IMR-90 (cell line): Measurements from ENCODE around the gene GLMN. TPM values are rescaled to one million over a fixed set of nuclear protein-coding genes. Genes with fewer than 3 reads are reported as not detected.

Experiments
- ATAC-seq: fragments of 200-7000 bp; cut with Tn5 transposase; 2 replicates; pipeline ENCODE4 v1.9.1; 2020; ENCODE audit warnings: low read depth, mild to moderate bottlenecking, moderate library complexity
- BruUV-seq: library from RNA; stranded (reverse); fragments of 400-500 nt; replicated peaks from 2 replicates; lab custom pipeline; 2021; lab: Mats Ljungman, UMichigan
- CTCF ChIA-PET: fragments of 300-600 bp; formaldehyde crosslinking; extraction: SDS; loops from one replicate; lab custom pipeline; 2021; ENCODE audit warnings: antibody characterized with exemption; lab: Yijun Ruan, JAX
- POLR2A ChIA-PET: fragments of 300-600 bp; sonication (Branson Sonifier 250); formaldehyde crosslinking; loops from one replicate; lab custom pipeline; 2022; ENCODE audit warnings: antibody characterized with exemption; ENCODE audit not compliant: unreplicated experiment; lab: Charles Lee
- DNase-seq: peaks from one replicate; pipeline ENCODE4 v3.0.0; 2013
- H2AFZ ChIP-seq: replicated peaks from 2 replicates; pipeline ENCODE3; 2013; ENCODE audit warnings: low read length, mild to moderate bottlenecking; ENCODE audit not compliant: poor library complexity
- H2AK5ac ChIP-seq: 2 replicates; pipeline ENCODE4 v1.6.1; 2013; ENCODE audit warnings: low read depth, low read length, inconsistent platforms
- H2AK9ac ChIP-seq: replicated peaks from 2 replicates; pipeline ENCODE3; 2013; ENCODE audit warnings: mild to moderate bottlenecking, low read depth, low read length, moderate library complexity; ENCODE audit not compliant: poor library complexity
- H2BK120ac ChIP-seq: 2 replicates; pipeline ENCODE4 v1.6.1; 2013; ENCODE audit warnings: low read depth, low read length, inconsistent platforms
- H2BK15ac ChIP-seq: 3 replicates; pipeline ENCODE4 v1.6.1; 2013; ENCODE audit warnings: low read depth, low read length, inconsistent platforms
- H2BK20ac ChIP-seq: 2 replicates; pipeline ENCODE4 v1.6.1; 2013; ENCODE audit warnings: low read depth, mild to moderate bottlenecking, inconsistent platforms, low read length, moderate library complexity
- H2BK5ac ChIP-seq: 2 replicates; pipeline ENCODE4 v1.6.1; 2013; ENCODE audit warnings: mild to moderate bottlenecking, low read depth, low read length, inconsistent platforms; ENCODE audit not compliant: poor library complexity, severe bottlenecking
- H3K14ac ChIP-seq: replicated peaks from 2 replicates; pipeline ENCODE4 v1.6.1; 2013; ENCODE audit warnings: low read depth, low read length, inconsistent platforms
- H3K18ac ChIP-seq: 2 replicates; pipeline ENCODE4 v1.6.1; 2013; ENCODE audit warnings: low read depth, low read length, control low read depth
- H3K23ac ChIP-seq: 2 replicates; pipeline ENCODE4 v1.6.1; 2013; ENCODE audit warnings: low read depth, low read length, inconsistent platforms
- H3K27ac ChIP-seq: 2 replicates; pipeline ENCODE4 v1.5.1; 2013; ENCODE audit warnings: mild to moderate bottlenecking, control low read depth, low read length; ENCODE audit not compliant: insufficient read depth
- H3K27me3 ChIP-seq: 2 replicates; pipeline ENCODE4 v1.6.1; 2013; ENCODE audit warnings: low read length; ENCODE audit not compliant: control insufficient read depth, insufficient read depth
- H3K36me3 ChIP-seq: 2 replicates; pipeline ENCODE4 v1.6.1; 2013; ENCODE audit warnings: low read length, mixed read lengths; ENCODE audit not compliant: control insufficient read depth, insufficient read depth
- H3K4ac ChIP-seq: 2 replicates; pipeline ENCODE4 v1.6.1; 2013; ENCODE audit warnings: low read depth, low read length, inconsistent platforms
- H3K4me1 ChIP-seq: 2 replicates; pipeline ENCODE4 v1.6.1; 2013; ENCODE audit warnings: low read length, mixed read lengths; ENCODE audit not compliant: control insufficient read depth, insufficient read depth
- H3K4me2 ChIP-seq: 2 replicates; pipeline ENCODE4 v1.6.1; 2013; ENCODE audit warnings: low read depth, mild to moderate bottlenecking, control low read depth, low read length, moderate library complexity
- H3K4me3 ChIP-seq: 2 replicates; pipeline ENCODE4 v1.5.1; 2013; ENCODE audit warnings: low read depth, mild to moderate bottlenecking, control low read depth, low read length, moderate library complexity; ENCODE audit not compliant: insufficient read depth
- H3K56ac ChIP-seq: 2 replicates; pipeline ENCODE4 v1.6.1; 2013; ENCODE audit warnings: low read length, inconsistent platforms; ENCODE audit not compliant: insufficient read depth; ENCODE audit errors: extremely low read depth
- H3K79me1 ChIP-seq, 2 experiments: 2 replicates each; pipeline ENCODE4 v1.6.1; 2013; ENCODE audit warnings: low read length in 2 of 2, inconsistent platforms in 1 of 2, low read depth in 1 of 2
- H3K9ac ChIP-seq: 2 replicates; pipeline ENCODE4 v1.6.1; 2013; ENCODE audit warnings: low read depth, low read length, control low read depth
- H3K9me1 ChIP-seq: 2 replicates; pipeline ENCODE4 v1.6.1; 2013; ENCODE audit warnings: low read length, inconsistent platforms; ENCODE audit not compliant: insufficient read depth
- H3K9me3 ChIP-seq: 2 replicates; pipeline ENCODE4 v1.6.1; 2013; ENCODE audit warnings: low read length; ENCODE audit not compliant: control insufficient read depth, insufficient read depth
- H4K20me1 ChIP-seq: 2 replicates; pipeline ENCODE4 v1.6.1; 2013; ENCODE audit warnings: low read length, inconsistent platforms; ENCODE audit not compliant: insufficient read depth
- H4K5ac ChIP-seq: 2 replicates; pipeline ENCODE4 v1.6.1; 2013; ENCODE audit warnings: mild to moderate bottlenecking, low read depth, low read length, control low read depth
- H4K8ac ChIP-seq, 2 experiments: 2 replicates each; pipeline ENCODE4 v1.6.1; 2013; ENCODE audit warnings: low read depth in 2 of 2, low read length in 2 of 2, control low read depth in 1 of 2, inconsistent platforms in 1 of 2
- H4K91ac ChIP-seq: 2 replicates; pipeline ENCODE4 v1.6.1; 2013; ENCODE audit warnings: low read depth, low read length, inconsistent platforms; ENCODE audit not compliant: insufficient read depth
- NFE2L2 ChIP-seq: fragments of 150-350 bp; IDR thresholded peaks from 2 replicates; pipeline ENCODE4 v1.6.1; 2016; ENCODE audit warnings: low read depth, mild to moderate bottlenecking, low read length
- WGBS, 2 experiments: methylation state at CpG; one replicate each; pipeline versions ENCODE4 v1.1.5 to v1.1.7; 2013; ENCODE audit warnings: missing lambda C conversion rate in 2 of 2; ENCODE audit not compliant: insufficient read length in 1 of 2; ENCODE audit errors: extremely low coverage in 2 of 2; 5-methylcytosine and 5-hydroxymethylcytosine counted together
- dilution Hi-C: fragments of 300-500 bp; cut with HindIII; formaldehyde crosslinking; loops from one replicate; pipeline ENCODE4 v1.14.3; 2018; ENCODE audit warnings: low sequenced_read_pairs; ENCODE audit not compliant: unreplicated experiment
- in situ Hi-C: fragments of 300-500 bp; cut with MboI; formaldehyde crosslinking; loops from 3 replicates; pipeline ENCODE4 v1.14.3; 2019; ENCODE audit warnings: low sequenced_read_pairs, inconsistent platforms, mixed read lengths
- intact Hi-C: fragments of 100-400 bp; cut with micrococcal nuclease; formaldehyde crosslinking; loops from 2 replicates; pipeline ENCODE4 v1.10.0; 2022
- polyA plus RNA-seq, 3 experiments: library from polyadenylated mRNA; depleted of rRNA; stranded (reverse); fragments of >200 nt; gene quantifications; 2 replicates each; pipeline ENCODE4 v1.2.3, GENCODE V29; 2012; ENCODE audit warnings: low replicate concordance in 1 of 3
- total RNA-seq: library from RNA; depleted of rRNA; stranded (reverse); fragments of >200 nt; gene quantifications from 2 replicates; pipeline ENCODE4 v1.2.3, GENCODE V29; 2012

Gene GLMN
- total and polyA plus RNA-seq, 2 of the 4 experiments (the other 2 are of a cell fraction), result 4.1 to 4.7 TPM

DNA sequence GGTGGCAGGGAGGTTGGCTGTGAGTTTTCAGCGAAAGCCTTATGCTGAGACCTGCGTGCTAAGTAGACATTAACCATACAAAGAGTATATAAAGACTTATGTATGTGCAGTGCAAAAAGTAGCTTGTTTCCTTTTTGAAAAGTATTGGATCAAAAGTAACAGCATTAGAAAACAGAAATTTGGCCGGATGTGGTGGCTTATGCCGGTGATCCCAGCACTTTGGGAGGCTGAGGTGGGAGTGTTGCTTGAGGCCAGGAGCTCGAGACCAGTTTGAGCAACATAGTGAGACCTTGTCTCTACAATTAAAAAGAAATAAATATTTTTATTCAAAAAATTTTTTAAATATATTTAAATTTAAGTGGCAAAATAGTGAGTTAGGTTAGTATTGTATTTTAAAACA is 2.2 kb upstream of the GLMN start:
- no peak overlapping the region for H4K91ac ChIP-seq
- no peak overlapping the region for H3K4ac ChIP-seq
- peaks cover 12% of the 10 kb centered on the region for H3K36me3 ChIP-seq
- in situ Hi-C loops, result no loop called here
- H3K18ac ChIP-seq, result no peak overlapping the region
- TF ChIP-seq NFE2L2, result no peak
- dilution Hi-C loops, result no loop called here
- DNase-seq (no peak), ATAC-seq (no peak)
- no peaks in the 10 kb centered on the region for H3K9me3 ChIP-seq
- BruUV-seq, result no TSS peak
- H3K27ac ChIP-seq, result no peak overlapping the region
- H3K56ac ChIP-seq, result no peak overlapping the region
- H4K5ac ChIP-seq, result no peak overlapping the region
- H2BK120ac ChIP-seq, result no peak overlapping the region
- no peak overlapping the region for H3K14ac ChIP-seq
- H2AK5ac ChIP-seq, result no peak overlapping the region
- no peaks in the 10 kb centered on the region for H3K27me3 ChIP-seq
- H2AK9ac ChIP-seq, result no peak overlapping the region
- H2BK20ac ChIP-seq, result no peak overlapping the region
- intact Hi-C loops, result no loop called here
- H3K79me1 ChIP-seq, result peaks cover 10 to 31% of the 10 kb centered on the region in 2 experiments
- H2BK15ac ChIP-seq, result no peak overlapping the region
- no peak overlapping the region for H2AFZ ChIP-seq
- no peaks in the 10 kb centered on the region for H4K20me1 ChIP-seq
- no peak overlapping the region for H3K4me3 ChIP-seq
- no peaks in the 10 kb centered on the region; the same call in 1 of the 2 replicates for H3K4me1 ChIP-seq
- ChIA-PET POLR2A (no interaction called here), CTCF (interaction anchor here (0.5 to 1.5 kb wide), 2 partner anchors 9 to 304 kb away, joined by 8 to 9 read pairs; no protein-coding TSS in a partner anchor)
- 0 out of 2 replicates have a peak overlapping the region, but pooled peaks have one; percentile 35 for H3K4me2 ChIP-seq
- no peak overlapping the region for H3K9ac ChIP-seq
- H4K8ac ChIP-seq, result no peak overlapping the region
- H3K23ac ChIP-seq, result no peak overlapping the region
- H3K9me1 ChIP-seq, result no peaks in the 10 kb centered on the region
- no CpG with 5 or more reads among the region's 5 CpGs for WGBS, 2 experiments
- no peak overlapping the region for H2BK5ac ChIP-seq
